Fibroblast of lung (primary cell): ENCODE measurements around the gene SORCS2. TPM values are rescaled to one million over a fixed set of nuclear protein-coding genes. Genes with fewer than 3 reads are reported as not detected.
A peak's percentile ranks its signal among the peaks of the same experiment; 100 is the strongest.

Source experiments
- DNase-seq, 2 donors: peaks; one replicate each; pipeline versions ENCODE4 v3.0.0 to v3.0.0-alpha.2; 2010; ENCODE audit warnings: low read depth in 2 of 2
- H2AFZ ChIP-seq: 2 replicates; pipeline ENCODE4 v1.5.1; 2012; ENCODE audit warnings: low read length, control low read depth, inconsistent platforms
- H3K27ac ChIP-seq: 2 replicates; pipeline ENCODE4 v1.5.1; 2011; ENCODE audit warnings: low read length, control low read depth; ENCODE audit not compliant: insufficient read depth
- H3K27me3 ChIP-seq: 2 replicates; pipeline ENCODE4 v1.5.1; 2011; ENCODE audit warnings: mild to moderate bottlenecking, low read length; ENCODE audit not compliant: control insufficient read depth, insufficient read depth
- H3K36me3 ChIP-seq: 2 replicates; pipeline ENCODE4 v1.5.1; 2011; ENCODE audit warnings: low read length; ENCODE audit not compliant: control insufficient read depth, insufficient read depth
- H3K4me1 ChIP-seq: 2 replicates; pipeline ENCODE4 v1.5.1; 2011; ENCODE audit warnings: low read length; ENCODE audit not compliant: control insufficient read depth, insufficient read depth; ENCODE audit errors: extremely low read depth
- H3K4me2 ChIP-seq: 2 replicates; pipeline ENCODE4 v1.5.1; 2011; ENCODE audit warnings: low read length, control low read depth; ENCODE audit not compliant: insufficient read depth; ENCODE audit errors: extremely low read depth
- H3K4me3 ChIP-seq, 4 experiments: fragments of 200-600 bp in 1 of 4; sonication (generic) in 1 of 4; replicated peaks in 1 of 4; 2 replicates each; pipeline ENCODE4 v1.5.1; 2011 to 2016; ENCODE audit warnings: low read length in 4 of 4, low read depth in 3 of 4, mild to moderate bottlenecking in 3 of 4, control low read depth in 2 of 4, inconsistent platforms in 1 of 4, mixed read lengths in 1 of 4; ENCODE audit not compliant: insufficient read depth in 1 of 4; ENCODE audit errors: control extremely low read depth in 1 of 4
- H3K79me2 ChIP-seq: 2 replicates; pipeline ENCODE4 v1.5.1; 2012; ENCODE audit warnings: mild to moderate bottlenecking, low read length, inconsistent platforms; ENCODE audit not compliant: control insufficient read depth, insufficient read depth
- H3K9ac ChIP-seq: 2 replicates; pipeline ENCODE4 v1.5.1; 2011; ENCODE audit warnings: mild to moderate bottlenecking, low read length, control low read depth; ENCODE audit not compliant: insufficient read depth
- H3K9me3 ChIP-seq: 2 replicates; pipeline ENCODE4 v1.5.1; 2012; ENCODE audit warnings: low read depth, low read length; ENCODE audit not compliant: control insufficient read depth, insufficient read depth
- H4K20me1 ChIP-seq: 2 replicates; pipeline ENCODE4 v1.5.1; 2011; ENCODE audit warnings: low read length; ENCODE audit not compliant: control insufficient read depth, insufficient read depth; ENCODE audit errors: extremely low read depth
- CTCF ChIP-seq, 2 donors: IDR thresholded peaks in 1 of 2; conservative IDR thresholded peaks in 1 of 2; 1 replicate in 1 of 2; 2 replicates in 1 of 2; pipeline ENCODE4 v1.5.1; 2011 to 2012; ENCODE audit warnings: low read length in 2 of 2, control low read depth in 1 of 2, inconsistent platforms in 1 of 2, low read depth in 1 of 2, mild to moderate bottlenecking in 1 of 2
- EZH2 ChIP-seq: IDR thresholded peaks from 2 replicates; pipeline ENCODE4 v1.5.1; 2012; ENCODE audit warnings: low read length, control low read depth, mild to moderate bottlenecking; ENCODE audit errors: missing control alignments
- polyA plus RNA-seq, 2 donors: library from polyadenylated mRNA; depleted of rRNA in 1 of 2; stranded (reverse) in 1 of 2; unstranded in 1 of 2; fragments of >200 nt; gene quantifications; 2 replicates each; pipeline ENCODE4 v1.2.1, GENCODE V29; 2011 to 2012; ENCODE audit warnings: missing spikeins in 1 of 2
- total RNA-seq: library from RNA; depleted of rRNA; stranded (reverse); fragments of >200 nt; gene quantifications from 2 replicates; pipeline ENCODE4 v1.2.1, GENCODE V29; 2014

Gene SORCS2
- total and polyA plus RNA-seq, 2 donors (not counting 1 experiment from before 2014, with no cell fraction given): 0.17 to 0.41 TPM

- Histone ChIP-seq H3K9me3 (no peaks in the 10 kb centered on the region), H3K27me3 (no peaks in the 10 kb centered on the region), H4K20me1 (no peaks in the 10 kb centered on the region), H3K4me1 (no peaks in the 10 kb centered on the region), H2AFZ (no peak overlapping the region), H3K27ac (no peak overlapping the region), H3K36me3 (no peaks in the 10 kb centered on the region), H3K9ac (no peak overlapping the region), H3K4me3 (no peak overlapping the region), H3K79me2 (no peaks in the 10 kb centered on the region), H3K4me2 (no peak overlapping the region)
- TF ChIP-seq CTCF (conservative IDR thresholded peaks at IDR 0.05 in 1 of 2, IDR thresholded peaks at IDR 0.05 in 1 of 2; ENCODE audit: low read depth in 1 of 2, low read length in 2 of 2) (no peak), EZH2 (no peak)
- no peak for DNase-seq
These were observed 563.2 kb downstream of the SORCS2 start for GRCh38 chr4:7755561-7755960.

GRCh38 chr4:7756071-7756470 is 563.7 kb downstream of the SORCS2 start:
- H3K4me3 ChIP-seq: no peak overlapping the region
- no peaks in the 10 kb centered on the region for H4K20me1 ChIP-seq
- H3K79me2 ChIP-seq: no peaks in the 10 kb centered on the region
- no peaks in the 10 kb centered on the region for H3K4me1 ChIP-seq
- H2AFZ ChIP-seq: no peak overlapping the region
- no peak overlapping the region for H3K4me2 ChIP-seq
- H3K36me3 ChIP-seq: no peaks in the 10 kb centered on the region
- H3K9ac ChIP-seq: no peak overlapping the region
- no peaks in the 10 kb centered on the region for H3K27me3 ChIP-seq
- H3K9me3 ChIP-seq: no peaks in the 10 kb centered on the region
- no peak overlapping the region for H3K27ac ChIP-seq
- TF ChIP-seq EZH2 (no peak), CTCF (conservative IDR thresholded peaks at IDR 0.05 in 1 of 2, IDR thresholded peaks at IDR 0.05 in 1 of 2; ENCODE audit: low read depth in 1 of 2, low read length in 2 of 2) (no peak)
- no peak for DNase-seq

GRCh38 chr4:7756561-7757355 is 564.4 kb downstream of the SORCS2 start:
- H3K4me3 ChIP-seq: no peak overlapping the region
- no peaks in the 10 kb centered on the region for H3K4me1 ChIP-seq
- no peaks in the 10 kb centered on the region for H3K9me3 ChIP-seq
- no peak overlapping the region for H3K9ac ChIP-seq
- no peak overlapping the region for H3K27ac ChIP-seq
- peak in 1 of 2 donors; percentile 14 for DNase-seq
- TF ChIP-seq CTCF (conservative IDR thresholded peaks at IDR 0.05 in 1 of 2, IDR thresholded peaks at IDR 0.05 in 1 of 2; ENCODE audit: low read depth in 1 of 2, low read length in 2 of 2): no peak
- no peak for TF ChIP-seq EZH2
- peaks cover 4% of the 10 kb centered on the region for H3K36me3 ChIP-seq
- H2AFZ ChIP-seq: no peak overlapping the region
- H4K20me1 ChIP-seq: no peaks in the 10 kb centered on the region
- H3K27me3 ChIP-seq: no peaks in the 10 kb centered on the region
- H3K4me2 ChIP-seq: no peak overlapping the region
- no peaks in the 10 kb centered on the region for H3K79me2 ChIP-seq
